GM10266 (cell line): Measurements from ENCODE around the gene DUSP22.

ENCODE experiments used
- DNase-seq: peaks from one replicate; pipeline ENCODE4 v3.0.0; 2012; ENCODE audit errors: extremely low spot score
- TF ChIP-seq, protein P1 (sequence below): IDR thresholded peaks from 2 replicates; pipeline ENCODE4 v1.5.1; 2012; ENCODE audit warnings: mild to moderate bottlenecking, low read depth; ENCODE audit not compliant: control insufficient read depth, insufficient read depth; ENCODE audit errors: missing control alignments

The DUSP22 gene

GRCh38 chr6:308307-308706 is 16.0 kb downstream of the DUSP22 start:
- DNase-seq = no peak
- TF ChIP-seq, protein P1, sequence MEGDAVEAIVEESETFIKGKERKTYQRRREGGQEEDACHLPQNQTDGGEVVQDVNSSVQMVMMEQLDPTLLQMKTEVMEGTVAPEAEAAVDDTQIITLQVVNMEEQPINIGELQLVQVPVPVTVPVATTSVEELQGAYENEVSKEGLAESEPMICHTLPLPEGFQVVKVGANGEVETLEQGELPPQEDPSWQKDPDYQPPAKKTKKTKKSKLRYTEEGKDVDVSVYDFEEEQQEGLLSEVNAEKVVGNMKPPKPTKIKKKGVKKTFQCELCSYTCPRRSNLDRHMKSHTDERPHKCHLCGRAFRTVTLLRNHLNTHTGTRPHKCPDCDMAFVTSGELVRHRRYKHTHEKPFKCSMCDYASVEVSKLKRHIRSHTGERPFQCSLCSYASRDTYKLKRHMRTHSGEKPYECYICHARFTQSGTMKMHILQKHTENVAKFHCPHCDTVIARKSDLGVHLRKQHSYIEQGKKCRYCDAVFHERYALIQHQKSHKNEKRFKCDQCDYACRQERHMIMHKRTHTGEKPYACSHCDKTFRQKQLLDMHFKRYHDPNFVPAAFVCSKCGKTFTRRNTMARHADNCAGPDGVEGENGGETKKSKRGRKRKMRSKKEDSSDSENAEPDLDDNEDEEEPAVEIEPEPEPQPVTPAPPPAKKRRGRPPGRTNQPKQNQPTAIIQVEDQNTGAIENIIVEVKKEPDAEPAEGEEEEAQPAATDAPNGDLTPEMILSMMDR = no peak

DNA sequence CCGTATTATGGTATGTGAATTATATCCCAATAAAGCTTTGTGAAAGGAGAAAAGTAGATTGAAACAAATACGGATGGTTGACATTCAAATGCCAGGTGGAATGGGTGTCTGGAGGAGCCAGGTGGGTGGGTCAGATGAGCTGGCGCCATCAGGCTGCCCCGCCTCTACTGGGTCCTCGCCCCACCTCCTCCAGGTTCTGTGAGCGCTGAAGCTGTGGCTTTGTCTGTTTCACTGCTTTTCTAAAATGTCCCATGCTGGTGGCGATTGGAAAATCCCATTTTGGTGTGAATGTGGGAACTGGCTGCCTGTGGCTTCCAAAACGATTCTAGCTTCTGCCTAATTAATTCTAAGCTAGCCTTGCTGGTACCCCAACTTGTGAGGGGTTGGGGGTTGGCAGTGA is 16.5 kb downstream of the DUSP22 start:
- no peak for DNase-seq
- TF ChIP-seq, protein P1 = no peak

- TF ChIP-seq, protein P1 = no peak
These were observed 17.7 kb downstream of the DUSP22 start for GRCh38 chr6:309947-310346.

GRCh38 chr6:310671-311070 is 18.4 kb downstream of the DUSP22 start:
- no peak for DNase-seq
- TF ChIP-seq, protein P1 = no peak

More at GRCh38 chr6:309947-310346, 17.7 kb downstream of the DUSP22 start:
- DNase-seq = no peak

DNA sequence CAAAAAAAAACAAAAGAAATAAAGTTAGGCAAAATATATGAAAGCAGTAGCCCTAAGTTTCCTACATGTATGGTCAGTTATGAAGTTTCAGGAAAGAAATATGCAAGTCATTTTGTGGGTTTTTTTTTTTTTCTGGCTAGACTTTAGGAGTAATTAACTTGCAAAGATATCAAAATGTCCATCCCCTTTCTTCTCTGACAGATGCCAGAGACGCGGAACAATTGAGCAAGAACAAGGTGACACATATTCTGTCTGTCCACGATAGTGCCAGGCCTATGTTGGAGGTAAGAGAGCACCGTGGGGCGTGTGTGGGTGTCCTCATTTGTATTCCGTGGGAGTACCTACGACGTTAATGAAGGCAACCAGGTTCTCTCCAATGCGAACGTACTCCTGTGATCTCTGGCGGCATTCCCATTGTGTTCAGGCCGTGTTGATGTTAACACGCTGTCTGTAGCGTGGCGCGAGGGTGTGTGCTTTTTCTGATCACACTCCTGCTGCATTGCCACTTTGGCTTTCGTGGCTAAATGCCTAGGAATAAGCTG is 19.5 kb downstream of the DUSP22 start:
- TF ChIP-seq, protein P1 = no peak
- no peak for DNase-seq

DNA sequence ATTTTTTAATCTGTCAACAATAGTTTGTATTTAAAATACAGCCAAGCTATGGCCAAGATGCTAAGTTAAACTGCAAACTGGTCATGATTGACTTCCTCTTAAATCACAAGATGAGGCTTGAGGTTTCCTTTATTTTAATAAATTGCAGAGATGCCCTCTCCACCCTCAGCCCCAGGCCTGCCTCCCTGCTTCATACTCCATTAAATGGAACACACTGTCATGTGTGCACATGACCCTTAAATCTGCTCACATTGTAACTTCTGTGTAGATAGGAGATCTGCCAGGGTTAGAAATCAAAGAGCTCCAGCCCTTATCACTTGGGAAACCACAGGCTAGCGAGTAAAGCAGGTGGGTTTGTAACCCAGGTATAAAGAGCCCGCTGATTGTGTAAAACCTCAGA is 20.8 kb downstream of the DUSP22 start:
- DNase-seq = no peak
- TF ChIP-seq, protein P1 = no peak

- TF ChIP-seq, protein P1 = no peak
- no peak for DNase-seq
These were observed 21.6 kb downstream of the DUSP22 start for GRCh38 chr6:313917-314316.
